ENCODE results near the gene TEX261. TPM values are rescaled to one million over a fixed set of nuclear protein-coding genes. Genes with fewer than 3 reads are reported as not detected.

Gene TEX261

DNA sequence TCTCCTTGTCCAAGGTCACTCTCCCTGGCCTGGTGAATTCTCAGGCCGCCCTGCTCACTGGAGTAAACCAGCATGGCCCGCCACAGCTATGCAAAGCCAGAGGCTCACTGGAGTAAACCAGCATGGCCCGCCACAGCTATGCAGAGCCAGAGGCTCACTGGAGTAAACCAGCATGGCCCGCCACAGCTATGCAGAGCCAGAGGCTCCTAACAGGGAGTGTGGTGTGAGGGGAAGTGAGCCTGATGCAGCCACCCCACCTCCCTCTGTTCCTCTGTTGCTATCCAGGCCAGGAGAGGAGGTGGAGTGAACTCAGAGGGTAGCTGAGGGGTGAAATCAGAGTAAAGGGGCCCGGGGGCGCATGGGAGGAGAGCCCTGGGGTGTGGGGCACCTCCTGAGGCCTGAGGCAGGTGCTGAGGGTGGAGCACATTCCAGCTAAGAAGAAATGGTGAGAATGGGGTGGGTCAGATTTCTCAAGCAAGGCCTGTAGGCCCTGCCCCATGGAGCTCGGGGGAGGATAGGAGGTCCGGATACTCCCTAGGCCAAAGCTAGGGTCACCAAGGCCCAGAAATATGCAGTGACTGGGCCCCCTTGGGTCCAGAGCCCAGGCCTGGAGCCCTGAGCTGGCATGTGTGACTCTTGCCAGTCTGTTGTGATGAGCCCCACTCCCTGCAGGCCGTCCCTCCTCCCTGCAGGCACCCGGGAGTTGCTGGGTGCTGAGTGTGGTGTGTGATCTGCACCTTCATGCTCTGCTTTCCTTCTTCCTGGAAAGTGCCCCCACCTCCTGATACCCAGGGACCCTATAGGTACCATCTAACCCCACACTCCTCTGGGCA, 57.5 kb downstream of the TEX261 start:
- H3K4me2 ChIP-seq (ENCODE audit: low read length) = no peak overlapping the region
- H3K27me3 ChIP-seq (ENCODE audit: control insufficient read depth, insufficient read depth, low read length) = no peaks in the 10 kb centered on the region
- H3K9ac ChIP-seq (ENCODE audit: low read depth, low read length) = no peak overlapping the region

DNA sequence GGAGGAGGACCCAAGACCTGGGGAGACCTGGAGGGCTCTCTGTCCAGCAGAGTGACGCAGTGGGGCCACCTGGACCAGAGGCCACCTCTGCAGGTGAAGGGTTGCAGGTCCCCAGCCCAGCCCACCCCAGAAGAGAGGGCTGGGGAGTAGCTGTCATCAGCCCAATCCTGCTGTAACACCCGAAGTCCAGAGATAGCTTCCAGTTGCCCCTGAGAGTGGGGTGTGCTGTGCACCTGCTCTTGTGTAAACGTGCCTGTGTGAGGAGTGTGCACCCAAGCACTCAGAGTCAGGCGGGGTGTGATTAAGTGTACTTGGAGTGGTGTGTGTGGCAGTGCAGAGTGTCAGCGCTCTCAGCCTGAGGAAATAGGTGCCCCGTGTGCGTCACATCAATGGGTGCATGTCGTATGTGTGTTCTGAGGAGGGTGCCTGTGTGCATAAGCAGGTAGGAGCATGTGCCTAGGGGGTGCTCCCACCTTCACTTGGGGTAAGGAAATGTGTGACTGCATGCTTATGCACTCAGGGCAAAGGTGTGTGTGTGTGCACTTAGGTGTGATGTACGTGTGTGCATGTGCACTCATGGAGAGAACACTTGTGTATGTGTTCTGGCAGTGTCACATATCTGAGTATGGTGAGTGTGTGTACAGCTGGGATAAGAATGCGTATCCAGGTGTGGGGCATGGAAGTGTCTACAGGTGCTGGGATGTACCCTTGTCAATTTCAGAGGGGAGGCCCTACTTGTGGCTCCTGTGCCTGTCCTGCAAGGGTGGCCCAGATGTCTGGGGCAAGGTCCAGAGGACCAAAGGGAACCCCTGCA, 58.3 kb downstream of the TEX261 start:
- H3K4me3 ChIP-seq (ENCODE audit: low read length) = no peak overlapping the region

More for the DNA sequence above, 57.5 kb downstream of the TEX261 start:
- H3K9me3 ChIP-seq (replicated peaks; ENCODE audit: low read length) = no peaks in the 10 kb centered on the region
- H3K4me1 ChIP-seq (ENCODE audit: control insufficient read depth, insufficient read depth, low read length) = no peaks in the 10 kb centered on the region
- H3K36me3 ChIP-seq (ENCODE audit: insufficient read depth, low read length) = no peaks in the 10 kb centered on the region
- H3K4me3 ChIP-seq (ENCODE audit: low read length) = no peak overlapping the region

More for the DNA sequence above, 58.3 kb downstream of the TEX261 start:
- Histone ChIP-seq H3K9ac (ENCODE audit: low read depth, low read length) (no peak overlapping the region), H3K4me1 (ENCODE audit: control insufficient read depth, insufficient read depth, low read length) (no peaks in the 10 kb centered on the region), H3K4me2 (ENCODE audit: low read length) (no peak overlapping the region), H3K36me3 (ENCODE audit: insufficient read depth, low read length) (no peaks in the 10 kb centered on the region), H3K27me3 (ENCODE audit: control insufficient read depth, insufficient read depth, low read length) (no peaks in the 10 kb centered on the region), H3K9me3 (replicated peaks; ENCODE audit: low read length) (no peaks in the 10 kb centered on the region)

Small RNA genes within 50 kb of the gene (small RNA-seq; reads per million reads assigned to genes)
- not detected for gene RN7SL160P
